WTC11 (cell line): Measurements from ENCODE around the gene TECRL. TPM values are rescaled to one million over a fixed set of nuclear protein-coding genes. Genes with fewer than 3 reads are reported as not detected.
A peak's percentile ranks its signal among the peaks of the same experiment; 100 is the strongest.

Experiments used
- ATAC-seq: fragments of 200-7000 bp; cut with Tn5 transposase; 2 replicates; pipeline ENCODE4 v1.10.0; 2021; ENCODE audit warnings: mild to moderate bottlenecking, moderate library complexity
- CTCF ChIA-PET: fragments of 300-600 bp; sonication (Branson Sonifier 250); formaldehyde crosslinking; loops from one replicate; lab custom pipeline; 2021; ENCODE audit warnings: antibody characterized with exemption; lab: Charles Lee
- POLR2A ChIA-PET: fragments of 350-600 bp; sonication (Branson Sonifier 250); formaldehyde crosslinking; loops from one replicate; lab custom pipeline; 2021; ENCODE audit warnings: antibody characterized with exemption; lab: Charles Lee
- DNase-seq: peaks from one replicate; pipeline ENCODE4 v3.0.0; 2021; ENCODE audit warnings: low spot score
- H3K27ac Mint-ChIP-seq: 2 replicates; pipeline ENCODE4 v1.8.0; 2021; ENCODE audit warnings: mixed read lengths
- H3K27me3 Mint-ChIP-seq: 2 replicates; pipeline ENCODE4 v1.8.0; 2021; ENCODE audit warnings: low read depth, mild to moderate bottlenecking, moderate library complexity, mixed read lengths
- H3K36me3 Mint-ChIP-seq: 2 replicates; pipeline ENCODE4 v1.8.0; 2021; ENCODE audit warnings: mixed read lengths
- H3K4me1 Mint-ChIP-seq: 2 replicates; pipeline ENCODE4 v1.8.0; 2022; ENCODE audit warnings: mixed read lengths
- H3K4me3 Mint-ChIP-seq: 2 replicates; pipeline ENCODE4 v1.8.0; 2021; ENCODE audit warnings: mild to moderate bottlenecking, moderate library complexity, mixed read lengths
- H3K9me3 Mint-ChIP-seq: 2 replicates; pipeline ENCODE4 v1.8.0; 2021; ENCODE audit warnings: mixed read lengths
- CREM ChIP-seq: sonication (generic); formaldehyde crosslinking; IDR thresholded peaks from 2 replicates; pipeline ENCODE4 v1.8.1; 2022; ENCODE audit warnings: mild to moderate bottlenecking, missing genetic modification reagents, moderate library complexity
- ETV6 ChIP-seq: sonication (generic); formaldehyde crosslinking; IDR thresholded peaks from 2 replicates; pipeline ENCODE4 v1.8.1; 2022; ENCODE audit warnings: mild to moderate bottlenecking, missing genetic modification reagents
- GABPB1 ChIP-seq: sonication (generic); formaldehyde crosslinking; IDR thresholded peaks from 2 replicates; pipeline ENCODE4 v1.8.1; 2023; ENCODE audit warnings: mild to moderate bottlenecking, missing genetic modification reagents
- JUN ChIP-seq: sonication (generic); formaldehyde crosslinking; IDR thresholded peaks from 2 replicates; pipeline ENCODE4 v1.8.0; 2023; ENCODE audit warnings: mild to moderate bottlenecking, missing genetic modification reagents
- KAT7 ChIP-seq: sonication (generic); formaldehyde crosslinking; IDR thresholded peaks from 2 replicates; pipeline ENCODE4 v1.8.1; 2023; ENCODE audit warnings: missing genetic modification reagents, mild to moderate bottlenecking, borderline replicate concordance
- MXD4 ChIP-seq: fragments of 250-450 bp; sonication (Bioruptor Pico); IDR thresholded peaks from 2 replicates; pipeline ENCODE4 v1.8.0; 2021; ENCODE audit warnings: mild to moderate bottlenecking, moderate library complexity, borderline replicate concordance
- SOX15 ChIP-seq: fragments of 250-450 bp; sonication (Bioruptor Pico); IDR thresholded peaks from 2 replicates; pipeline ENCODE4 v1.9.0; 2021; ENCODE audit warnings: mild to moderate bottlenecking
- TEAD1 ChIP-seq: sonication (generic); formaldehyde crosslinking; IDR thresholded peaks from 2 replicates; pipeline ENCODE4 v1.8.0; 2022; ENCODE audit warnings: mild to moderate bottlenecking, missing genetic modification reagents
- ZNF219 ChIP-seq: sonication (generic); formaldehyde crosslinking; IDR thresholded peaks from 2 replicates; pipeline ENCODE4 v1.8.0; 2023; ENCODE audit warnings: missing genetic modification reagents, mild to moderate bottlenecking, borderline replicate concordance
- ZNF317 ChIP-seq: sonication (generic); formaldehyde crosslinking; IDR thresholded peaks from 2 replicates; pipeline ENCODE4 v1.8.1; 2023; ENCODE audit warnings: low read depth, mild to moderate bottlenecking, moderate library complexity, missing genetic modification reagents, borderline replicate concordance
- ZNF416 ChIP-seq: fragments of 250-450 bp; sonication (Bioruptor Pico); IDR thresholded peaks from 2 replicates; pipeline ENCODE4 v1.9.0; 2021; ENCODE audit warnings: mild to moderate bottlenecking, inconsistent platforms
- total RNA-seq: library from RNA; stranded (reverse); gene quantifications from 3 replicates; pipeline ENCODE4 v1.2.3, GENCODE V29; 2021
- TF ChIP-seq, protein P1 (sequence below): sonication (generic); formaldehyde crosslinking; IDR thresholded peaks from 2 replicates; pipeline ENCODE4 v1.8.0; 2022; ENCODE audit warnings: mild to moderate bottlenecking, missing genetic modification reagents
- TF ChIP-seq, protein P2 (sequence below): sonication (generic); formaldehyde crosslinking; IDR thresholded peaks from 2 replicates; pipeline ENCODE4 v1.8.1; 2023; ENCODE audit warnings: mild to moderate bottlenecking, moderate library complexity, missing genetic modification reagents
- TF ChIP-seq, protein P3 (sequence below): sonication (generic); formaldehyde crosslinking; IDR thresholded peaks from 2 replicates; pipeline ENCODE4 v1.8.1; 2023; ENCODE audit warnings: mild to moderate bottlenecking, missing genetic modification reagents
- TF ChIP-seq, protein P4 (sequence below): sonication (generic); formaldehyde crosslinking; IDR thresholded peaks from 2 replicates; pipeline ENCODE4 v1.8.0; 2022; ENCODE audit warnings: missing genetic modification reagents

Gene TECRL
- total RNA-seq, 1 experiment from 2014 or later, result not detected

DNA sequence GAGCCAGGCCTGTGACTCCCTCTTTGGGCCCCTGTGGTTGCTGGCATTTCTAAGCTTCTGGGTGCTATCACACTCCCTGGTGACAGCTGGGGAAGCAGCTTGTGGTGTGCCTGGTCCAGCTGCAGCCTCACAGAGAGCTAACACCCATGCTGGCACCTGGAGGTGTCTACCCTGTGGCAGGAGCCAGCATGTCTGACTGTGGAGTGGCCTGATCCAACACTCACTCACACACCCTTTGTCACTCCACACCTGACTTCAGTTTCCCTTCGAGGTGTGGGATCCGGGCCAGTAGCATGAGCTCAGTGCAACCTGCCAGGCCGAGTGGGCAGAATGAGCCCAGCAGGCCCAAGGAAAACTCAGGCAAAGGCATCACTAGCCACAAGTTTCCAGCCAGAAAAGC lies 67.5 kb downstream of the TECRL start (continued):
- TF ChIP-seq, protein P1, sequence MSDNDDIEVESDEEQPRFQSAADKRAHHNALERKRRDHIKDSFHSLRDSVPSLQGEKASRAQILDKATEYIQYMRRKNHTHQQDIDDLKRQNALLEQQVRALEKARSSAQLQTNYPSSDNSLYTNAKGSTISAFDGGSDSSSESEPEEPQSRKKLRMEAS (CRISPR knock-in tag), result no peak
- TF ChIP-seq GABPB1 (CRISPR knock-in tag), result no peak
- TF ChIP-seq ETV6 (CRISPR knock-in tag), result no peak

DNA sequence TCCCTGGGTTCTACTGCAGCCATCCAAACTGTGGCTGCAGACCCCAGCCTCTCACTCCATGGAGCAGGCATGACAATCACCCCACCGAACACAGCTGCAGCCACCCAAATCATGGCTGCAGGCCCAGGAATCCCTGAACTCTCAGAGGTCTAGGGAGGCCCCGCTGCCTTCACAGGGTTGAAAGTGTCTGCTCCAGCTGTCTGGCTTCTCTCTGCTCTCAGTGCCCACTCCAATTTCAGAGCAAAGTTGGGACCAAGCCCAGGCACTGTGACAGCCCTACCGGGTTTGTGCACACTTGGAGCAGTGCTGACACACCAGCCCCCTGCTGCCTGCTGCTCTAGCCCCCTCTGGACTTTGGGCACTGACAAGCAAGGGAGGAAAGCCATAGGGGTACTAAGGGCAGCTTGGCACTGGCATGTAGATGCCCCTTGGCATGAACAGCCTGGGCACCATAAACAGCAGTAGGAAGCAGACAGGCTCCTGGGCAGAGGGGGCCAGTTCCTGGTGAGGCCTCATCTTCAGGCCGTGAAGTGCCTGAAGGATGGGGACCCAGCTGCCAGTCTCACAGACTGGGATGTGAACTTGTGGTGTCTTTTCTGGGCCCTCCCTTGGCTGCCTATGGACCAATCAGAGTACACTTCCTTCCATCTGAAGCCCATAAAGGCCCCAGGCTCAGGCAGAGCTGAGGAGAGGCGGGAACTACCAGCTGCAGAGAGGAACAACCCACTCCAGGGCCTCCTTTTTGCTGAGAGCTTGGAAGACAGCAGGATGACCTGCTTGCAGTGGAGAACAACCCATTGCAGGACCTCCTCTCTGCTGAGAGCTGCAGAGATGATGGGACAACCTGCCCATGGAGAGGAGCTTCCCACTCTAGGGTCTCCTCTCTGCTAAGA lies 68.8 kb downstream of the TECRL start:
- ChIA-PET CTCF (interaction anchor here (0.9 kb wide), 1 partner anchor 182 kb away, joined by 3 read pairs; no protein-coding TSS in a partner anchor), POLR2A (no interaction called here)
- Mint-ChIP-seq H3K27ac (no peak overlapping the region), H3K4me3 (no peak overlapping the region), H3K9me3 (peaks cover 11% of the 10 kb centered on the region), H3K36me3 (no peaks in the 10 kb centered on the region), H3K4me1 (no peaks in the 10 kb centered on the region), H3K27me3 (no peaks in the 10 kb centered on the region)
- ATAC-seq (peak; percentile 67), DNase-seq (no peak)
- TF ChIP-seq ZNF416 (CRISPR knock-in tag), result no peak
- no peak for TF ChIP-seq ZNF317 (CRISPR knock-in tag)
- TF ChIP-seq SOX15 (CRISPR knock-in tag), result no peak
- no peak for TF ChIP-seq TEAD1 (CRISPR knock-in tag)
- TF ChIP-seq, protein P2, sequence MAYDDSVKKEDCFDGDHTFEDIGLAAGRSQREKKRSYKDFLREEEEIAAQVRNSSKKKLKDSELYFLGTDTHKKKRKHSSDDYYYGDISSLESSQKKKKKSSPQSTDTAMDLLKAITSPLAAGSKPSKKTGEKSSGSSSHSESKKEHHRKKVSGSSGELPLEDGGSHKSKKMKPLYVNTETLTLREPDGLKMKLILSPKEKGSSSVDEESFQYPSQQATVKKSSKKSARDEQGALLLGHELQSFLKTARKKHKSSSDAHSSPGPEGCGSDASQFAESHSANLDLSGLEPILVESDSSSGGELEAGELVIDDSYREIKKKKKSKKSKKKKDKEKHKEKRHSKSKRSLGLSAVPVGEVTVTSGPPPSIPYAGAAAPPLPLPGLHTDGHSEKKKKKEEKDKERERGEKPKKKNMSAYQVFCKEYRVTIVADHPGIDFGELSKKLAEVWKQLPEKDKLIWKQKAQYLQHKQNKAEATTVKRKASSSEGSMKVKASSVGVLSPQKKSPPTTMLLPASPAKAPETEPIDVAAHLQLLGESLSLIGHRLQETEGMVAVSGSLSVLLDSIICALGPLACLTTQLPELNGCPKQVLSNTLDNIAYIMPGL, result no peak
- TF ChIP-seq, protein P3, sequence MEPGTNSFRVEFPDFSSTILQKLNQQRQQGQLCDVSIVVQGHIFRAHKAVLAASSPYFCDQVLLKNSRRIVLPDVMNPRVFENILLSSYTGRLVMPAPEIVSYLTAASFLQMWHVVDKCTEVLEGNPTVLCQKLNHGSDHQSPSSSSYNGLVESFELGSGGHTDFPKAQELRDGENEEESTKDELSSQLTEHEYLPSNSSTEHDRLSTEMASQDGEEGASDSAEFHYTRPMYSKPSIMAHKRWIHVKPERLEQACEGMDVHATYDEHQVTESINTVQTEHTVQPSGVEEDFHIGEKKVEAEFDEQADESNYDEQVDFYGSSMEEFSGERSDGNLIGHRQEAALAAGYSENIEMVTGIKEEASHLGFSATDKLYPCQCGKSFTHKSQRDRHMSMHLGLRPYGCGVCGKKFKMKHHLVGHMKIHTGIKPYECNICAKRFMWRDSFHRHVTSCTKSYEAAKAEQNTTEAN (CRISPR knock-in tag), result no peak
- TF ChIP-seq, protein P1 (CRISPR knock-in tag), result no peak
- TF ChIP-seq, protein P4, sequence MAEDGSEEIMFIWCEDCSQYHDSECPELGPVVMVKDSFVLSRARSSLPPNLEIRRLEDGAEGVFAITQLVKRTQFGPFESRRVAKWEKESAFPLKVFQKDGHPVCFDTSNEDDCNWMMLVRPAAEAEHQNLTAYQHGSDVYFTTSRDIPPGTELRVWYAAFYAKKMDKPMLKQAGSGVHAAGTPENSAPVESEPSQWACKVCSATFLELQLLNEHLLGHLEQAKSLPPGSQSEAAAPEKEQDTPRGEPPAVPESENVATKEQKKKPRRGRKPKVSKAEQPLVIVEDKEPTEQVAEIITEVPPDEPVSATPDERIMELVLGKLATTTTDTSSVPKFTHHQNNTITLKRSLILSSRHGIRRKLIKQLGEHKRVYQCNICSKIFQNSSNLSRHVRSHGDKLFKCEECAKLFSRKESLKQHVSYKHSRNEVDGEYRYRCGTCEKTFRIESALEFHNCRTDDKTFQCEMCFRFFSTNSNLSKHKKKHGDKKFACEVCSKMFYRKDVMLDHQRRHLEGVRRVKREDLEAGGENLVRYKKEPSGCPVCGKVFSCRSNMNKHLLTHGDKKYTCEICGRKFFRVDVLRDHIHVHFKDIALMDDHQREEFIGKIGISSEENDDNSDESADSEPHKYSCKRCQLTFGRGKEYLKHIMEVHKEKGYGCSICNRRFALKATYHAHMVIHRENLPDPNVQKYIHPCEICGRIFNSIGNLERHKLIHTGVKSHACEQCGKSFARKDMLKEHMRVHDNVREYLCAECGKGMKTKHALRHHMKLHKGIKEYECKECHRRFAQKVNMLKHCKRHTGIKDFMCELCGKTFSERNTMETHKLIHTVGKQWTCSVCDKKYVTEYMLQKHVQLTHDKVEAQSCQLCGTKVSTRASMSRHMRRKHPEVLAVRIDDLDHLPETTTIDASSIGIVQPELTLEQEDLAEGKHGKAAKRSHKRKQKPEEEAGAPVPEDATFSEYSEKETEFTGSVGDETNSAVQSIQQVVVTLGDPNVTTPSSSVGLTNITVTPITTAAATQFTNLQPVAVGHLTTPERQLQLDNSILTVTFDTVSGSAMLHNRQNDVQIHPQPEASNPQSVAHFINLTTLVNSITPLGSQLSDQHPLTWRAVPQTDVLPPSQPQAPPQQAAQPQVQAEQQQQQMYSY, result no peak
- no peak for TF ChIP-seq ZNF219
- TF ChIP-seq CREM (CRISPR knock-in tag), result no peak
- TF ChIP-seq JUN (CRISPR knock-in tag), result no peak
- TF ChIP-seq KAT7 (CRISPR knock-in tag), result no peak

DNA sequence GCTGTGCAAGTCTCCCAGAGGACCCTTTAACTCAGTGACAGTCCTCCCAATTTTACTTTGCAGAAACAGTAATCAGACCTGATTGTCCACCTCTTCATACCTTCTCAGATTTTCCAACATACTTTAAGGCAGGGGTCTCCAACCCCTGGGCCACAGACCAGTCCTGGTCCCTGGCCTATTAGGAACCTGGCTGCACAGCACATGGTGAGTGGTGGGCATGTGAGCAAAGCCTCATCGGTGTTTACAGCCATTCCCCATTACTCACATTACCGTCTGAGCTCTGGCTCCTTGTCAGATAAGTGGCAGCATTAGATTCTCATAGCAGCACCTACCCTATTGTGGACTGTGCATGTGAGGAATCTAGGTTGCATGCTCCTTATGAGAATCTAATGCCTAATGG lies 74.3 kb downstream of the TECRL start:
- Mint-ChIP-seq H3K27me3 (no peaks in the 10 kb centered on the region), H3K9me3 (peaks cover 20% of the 10 kb centered on the region), H3K4me1 (no peaks in the 10 kb centered on the region), H3K4me3 (no peak overlapping the region), H3K36me3 (no peaks in the 10 kb centered on the region), H3K27ac (no peak overlapping the region)
- CTCF ChIA-PET, result no interaction called here
- no peak for ATAC-seq
- no peak for DNase-seq
- POLR2A ChIA-PET, result no interaction called here
- TF ChIP-seq JUN (CRISPR knock-in tag) (no peak), MXD4 (CRISPR knock-in tag) (no peak)
